Measurements from ENCODE around the gene PRM1. TPM values are rescaled to one million over a fixed set of nuclear protein-coding genes. Genes with fewer than 3 reads are reported as not detected.

Gene PRM1
- total RNA-seq, 1 experiment from 2014 or later = not detected

GRCh38 chr16:11298143-11298900 lies 17.2 kb upstream of the PRM1 start:
- intact Hi-C loops (cut with micrococcal nuclease; ENCODE audit: unreplicated experiment) = no loop called here

DNA sequence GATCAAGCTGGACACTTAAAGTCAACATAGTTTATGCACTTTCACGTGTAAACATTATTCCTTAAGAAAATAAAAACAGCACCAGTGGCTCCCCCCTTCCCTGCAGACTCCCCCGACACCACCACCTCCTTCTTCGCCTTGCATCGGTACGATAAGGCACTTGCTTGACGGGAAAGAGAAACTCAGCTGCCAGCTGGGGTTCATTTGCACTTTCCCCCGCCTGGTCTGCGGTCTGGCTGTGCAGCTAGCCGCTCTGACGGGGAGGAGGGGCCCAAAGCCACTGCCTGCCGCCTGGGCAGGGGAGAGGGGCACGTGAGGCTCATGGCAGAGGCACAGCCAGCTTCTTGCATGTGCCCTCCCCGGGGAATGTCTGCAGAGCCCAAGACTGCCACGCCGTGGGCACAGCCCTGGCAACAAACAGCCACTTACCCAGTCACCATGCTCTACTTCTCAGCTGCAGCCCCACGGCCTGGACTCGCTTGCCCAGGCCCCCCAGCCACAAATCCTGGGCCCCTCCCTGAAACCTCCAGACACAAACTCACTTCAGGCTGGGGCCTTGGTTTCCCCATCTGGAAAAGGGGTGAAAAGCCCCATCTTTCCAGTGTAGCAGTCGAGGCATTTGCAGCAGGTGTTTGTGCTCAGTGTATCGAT lies 16.5 kb upstream of the PRM1 start:
- TF ChIP-seq EZH2 (IDR thresholded peaks at IDR 0.05; ENCODE audit: borderline replicate concordance, low read depth, low read length, poor library complexity, severe bottlenecking) = no peak
- TF ChIP-seq, protein P1, sequence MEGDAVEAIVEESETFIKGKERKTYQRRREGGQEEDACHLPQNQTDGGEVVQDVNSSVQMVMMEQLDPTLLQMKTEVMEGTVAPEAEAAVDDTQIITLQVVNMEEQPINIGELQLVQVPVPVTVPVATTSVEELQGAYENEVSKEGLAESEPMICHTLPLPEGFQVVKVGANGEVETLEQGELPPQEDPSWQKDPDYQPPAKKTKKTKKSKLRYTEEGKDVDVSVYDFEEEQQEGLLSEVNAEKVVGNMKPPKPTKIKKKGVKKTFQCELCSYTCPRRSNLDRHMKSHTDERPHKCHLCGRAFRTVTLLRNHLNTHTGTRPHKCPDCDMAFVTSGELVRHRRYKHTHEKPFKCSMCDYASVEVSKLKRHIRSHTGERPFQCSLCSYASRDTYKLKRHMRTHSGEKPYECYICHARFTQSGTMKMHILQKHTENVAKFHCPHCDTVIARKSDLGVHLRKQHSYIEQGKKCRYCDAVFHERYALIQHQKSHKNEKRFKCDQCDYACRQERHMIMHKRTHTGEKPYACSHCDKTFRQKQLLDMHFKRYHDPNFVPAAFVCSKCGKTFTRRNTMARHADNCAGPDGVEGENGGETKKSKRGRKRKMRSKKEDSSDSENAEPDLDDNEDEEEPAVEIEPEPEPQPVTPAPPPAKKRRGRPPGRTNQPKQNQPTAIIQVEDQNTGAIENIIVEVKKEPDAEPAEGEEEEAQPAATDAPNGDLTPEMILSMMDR (conservative IDR thresholded peaks at IDR 0.05; ENCODE audit: low read depth, low read length) = no peak
- DNase-seq (ENCODE audit: low spot score) = peak; percentile 37
- H3K9me3 ChIP-seq (ENCODE audit: low read depth, low read length, poor library complexity, severe bottlenecking) = no peaks in the 10 kb centered on the region
- intact Hi-C loops (cut with micrococcal nuclease; ENCODE audit: unreplicated experiment) = no loop called here
- no peak overlapping the region for H3K27ac ChIP-seq (ENCODE audit: low read depth, low read length, poor library complexity, severe bottlenecking)
- H3K4me3 ChIP-seq (ENCODE audit: low read depth, low read length, poor library complexity, severe bottlenecking) = no peak overlapping the region
- no peaks in the 10 kb centered on the region for H3K36me3 ChIP-seq (ENCODE audit: insufficient read depth, low read length, poor library complexity, severe bottlenecking)
- CTCF ChIA-PET = no interaction called here
- POLR2A ChIA-PET (ENCODE audit: low non-redundant PET) = no interaction called here
- BruUV-seq (replicated peaks) = no TSS peak
- H3K27me3 ChIP-seq (replicated peaks; ENCODE audit: insufficient read depth, low read depth, low read length, poor library complexity) = no peaks in the 10 kb centered on the region
- H3K4me1 ChIP-seq (ENCODE audit: insufficient read depth, low read length, poor library complexity, severe bottlenecking) = no peaks in the 10 kb centered on the region

More at GRCh38 chr16:11298143-11298900, 17.2 kb upstream of the PRM1 start:
- Histone ChIP-seq H3K9me3 (ENCODE audit: low read depth, low read length, poor library complexity, severe bottlenecking) (no peaks in the 10 kb centered on the region), H3K4me1 (ENCODE audit: insufficient read depth, low read length, poor library complexity, severe bottlenecking) (no peaks in the 10 kb centered on the region), H3K4me3 (ENCODE audit: low read depth, low read length, poor library complexity, severe bottlenecking) (no peak overlapping the region), H3K36me3 (ENCODE audit: insufficient read depth, low read length, poor library complexity, severe bottlenecking) (no peaks in the 10 kb centered on the region), H3K27me3 (replicated peaks; ENCODE audit: insufficient read depth, low read depth, low read length, poor library complexity) (no peaks in the 10 kb centered on the region), H3K27ac (ENCODE audit: low read depth, low read length, poor library complexity, severe bottlenecking) (no peak overlapping the region)
- TF ChIP-seq EZH2 (IDR thresholded peaks at IDR 0.05; ENCODE audit: borderline replicate concordance, low read depth, low read length, poor library complexity, severe bottlenecking) = no peak
- TF ChIP-seq, protein P1 (conservative IDR thresholded peaks at IDR 0.05; ENCODE audit: low read depth, low read length) = no peak
- ChIA-PET POLR2A (ENCODE audit: low non-redundant PET) (no interaction called here), CTCF (no interaction called here)
- DNase-seq (ENCODE audit: low spot score) = no peak
- no TSS peak for BruUV-seq (replicated peaks)

GRCh38 chr16:11296706-11297491 lies 15.8 kb upstream of the PRM1 start:
- ChIA-PET POLR2A (ENCODE audit: low non-redundant PET) (no interaction called here), CTCF (no interaction called here)
- BruUV-seq (replicated peaks) = no TSS peak
- intact Hi-C loops (cut with micrococcal nuclease; ENCODE audit: unreplicated experiment) = no loop called here
- no peak for DNase-seq (ENCODE audit: low spot score)
- H3K4me3 ChIP-seq (ENCODE audit: low read depth, low read length, poor library complexity, severe bottlenecking) = no peak overlapping the region
- TF ChIP-seq, protein P1 (conservative IDR thresholded peaks at IDR 0.05; ENCODE audit: low read depth, low read length) = no peak
- no peak for TF ChIP-seq EZH2 (IDR thresholded peaks at IDR 0.05; ENCODE audit: borderline replicate concordance, low read depth, low read length, poor library complexity, severe bottlenecking)
- H3K27ac ChIP-seq (ENCODE audit: low read depth, low read length, poor library complexity, severe bottlenecking) = no peak overlapping the region
- H3K9me3 ChIP-seq (ENCODE audit: low read depth, low read length, poor library complexity, severe bottlenecking) = no peaks in the 10 kb centered on the region
- H3K36me3 ChIP-seq (ENCODE audit: insufficient read depth, low read length, poor library complexity, severe bottlenecking) = no peaks in the 10 kb centered on the region
- H3K4me1 ChIP-seq (ENCODE audit: insufficient read depth, low read length, poor library complexity, severe bottlenecking) = no peaks in the 10 kb centered on the region
- no peaks in the 10 kb centered on the region for H3K27me3 ChIP-seq (replicated peaks; ENCODE audit: insufficient read depth, low read depth, low read length, poor library complexity)
